ENCODE data around the gene NUDT16L1.
"Not testable (repeated sequence)": the region's sequence is repeated elsewhere in the genome, so short reads cannot be mapped to it uniquely, and the experiment has no call there.

Gene NUDT16L1

DNA sequence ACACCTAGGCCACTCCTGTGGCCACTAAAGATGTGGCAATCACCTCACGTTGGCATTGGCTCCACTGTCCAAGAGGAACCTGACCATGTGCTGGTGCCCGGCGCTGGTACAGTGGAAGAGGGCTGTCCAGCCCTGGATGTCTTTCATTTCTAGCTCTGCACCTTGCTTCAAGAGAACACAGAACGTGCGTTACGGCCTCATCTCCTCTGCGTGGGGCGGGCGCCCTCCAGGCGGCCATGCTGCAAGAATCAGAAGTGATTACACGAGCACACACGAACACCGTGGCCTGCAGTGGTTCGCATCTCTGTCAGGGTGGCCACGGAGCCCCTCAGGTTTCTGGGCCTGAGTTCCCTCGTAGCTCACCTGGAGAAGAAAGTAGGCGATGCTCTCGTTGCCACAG, 33.3 kb downstream of the NUDT16L1 start:
- DNase-seq = no peak

GRCh38 chr16:4728676-4729075, 35.3 kb downstream of the NUDT16L1 start:
- no peak for DNase-seq

GRCh38 chr16:4729876-4730275, 36.5 kb downstream of the NUDT16L1 start:
- no peak for DNase-seq

DNA sequence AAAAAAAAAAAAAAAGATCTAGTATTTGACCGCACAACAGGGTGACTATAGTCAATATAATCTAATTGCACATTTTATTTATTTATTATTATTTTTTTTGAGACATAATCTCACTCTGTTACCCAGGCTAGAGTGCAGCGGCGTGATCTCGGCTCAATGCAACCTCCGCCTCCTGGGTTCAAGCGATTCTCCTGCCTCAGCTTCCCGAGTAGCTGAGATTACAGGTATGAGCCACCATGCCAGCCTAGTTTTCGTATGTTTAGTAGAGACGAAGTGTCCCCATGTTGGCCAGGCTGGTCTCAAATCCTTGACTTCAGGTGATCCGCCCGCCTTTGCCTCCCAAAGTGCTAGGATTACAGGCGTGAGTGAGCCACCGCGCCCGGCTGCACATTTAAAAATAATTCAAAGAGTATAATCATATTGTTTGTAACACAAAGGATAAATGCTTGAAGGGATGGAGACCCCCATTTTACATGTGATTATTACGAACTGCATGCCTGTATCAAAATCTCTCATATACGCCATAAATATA, 39.9 kb downstream of the NUDT16L1 start:
- no peak for DNase-seq

GRCh38 chr16:4733747-4734062, 40.3 kb downstream of the NUDT16L1 start:
- DNase-seq = no peak

GRCh38 chr16:4734063-4734729, 40.8 kb downstream of the NUDT16L1 start, which contains the start of the genes ANKS3 and DNAAF8:
TSS of gene ANKS3 (minus strand) at chr16:4734271. CDS start at chr16:4730149, 4,122 bp downstream.
TSS of gene DNAAF8 (plus strand) at chr16:4734537. CDS start at chr16:4736515, 1,978 bp downstream.
- peak; percentile 85 for DNase-seq

DNA sequence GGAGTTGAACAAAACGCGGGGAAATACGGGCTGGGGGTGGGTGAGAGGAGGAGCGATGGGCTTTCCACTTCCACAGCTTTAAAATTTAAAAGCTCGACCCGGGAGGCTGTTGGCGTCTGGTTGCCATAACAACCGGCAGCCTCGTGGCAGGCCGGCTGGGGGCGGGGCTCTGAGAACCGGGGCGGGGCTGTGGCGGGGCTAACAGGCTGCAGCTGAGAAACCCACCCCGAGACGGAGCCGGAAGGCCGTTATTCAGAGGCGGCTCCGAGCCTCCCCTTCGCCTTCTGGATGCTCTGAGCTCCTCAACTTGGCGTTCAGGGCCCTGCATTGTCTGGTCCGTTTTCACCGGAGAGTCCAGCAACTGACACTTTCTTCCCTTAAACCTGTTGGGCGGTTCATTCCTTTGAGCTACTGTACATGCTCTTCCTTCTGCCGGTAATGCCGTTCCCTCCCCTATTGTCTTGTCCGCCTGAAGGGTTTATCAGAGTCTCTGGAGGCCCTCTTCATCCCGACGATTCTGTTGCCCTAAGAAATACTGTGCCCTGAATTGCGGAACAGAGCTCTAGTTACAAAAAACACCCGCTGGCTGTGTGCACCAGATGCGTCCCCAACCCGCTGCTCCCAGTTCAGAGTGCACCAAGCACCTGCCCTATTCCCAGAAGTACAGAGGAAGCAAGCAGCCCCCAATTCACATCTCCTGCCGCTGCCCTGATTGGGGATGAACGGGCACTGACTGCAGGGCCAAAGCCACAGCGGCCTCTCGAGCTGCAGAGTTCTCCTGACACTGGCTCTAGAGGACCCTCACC, 41.6 kb downstream of the NUDT16L1 start:
- DNase-seq = peak; percentile 37

DNA sequence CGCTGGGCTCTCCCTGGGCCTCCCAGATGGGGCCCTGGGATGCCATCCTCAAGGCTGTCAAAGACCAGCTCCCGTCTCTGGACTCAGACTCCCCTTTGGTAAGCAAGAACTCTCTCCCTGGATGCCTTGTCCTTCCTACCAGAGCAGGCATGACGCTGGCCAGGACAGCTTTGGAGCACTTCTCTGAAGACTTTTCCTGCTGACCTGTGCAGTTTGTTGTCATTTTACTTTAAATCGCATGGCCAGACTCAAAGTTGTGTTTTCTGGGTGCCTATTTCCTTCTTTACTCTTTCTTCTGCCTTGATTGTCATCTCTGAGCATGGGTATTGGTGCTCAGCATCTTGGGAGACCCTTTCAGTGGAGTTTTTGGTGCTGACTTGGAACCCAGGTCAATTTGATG, 43.2 kb downstream of the NUDT16L1 start:
- no peak for DNase-seq

GRCh38 chr16:4737545-4737944, 44.2 kb downstream of the NUDT16L1 start:
- DNase-seq = no peak

DNA sequence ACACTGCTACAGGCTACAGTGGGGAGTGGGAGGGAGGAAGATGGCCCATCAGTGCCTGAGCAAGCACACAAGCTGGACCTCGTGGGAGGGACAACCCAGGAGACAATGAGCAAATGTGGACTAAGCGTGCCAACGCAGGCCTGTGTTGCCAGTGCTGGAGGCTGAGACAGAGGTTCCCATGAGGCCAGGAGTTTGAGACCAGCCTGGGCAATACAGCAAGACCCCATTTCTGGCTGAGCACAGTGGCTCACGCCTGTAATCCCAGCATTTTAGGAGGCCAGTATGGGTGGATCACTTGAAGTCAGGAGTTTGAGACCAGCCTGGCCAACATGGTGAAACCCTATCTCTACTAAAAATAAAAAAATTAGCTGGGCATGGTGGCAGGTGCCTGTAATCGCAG, 45.0 kb downstream of the NUDT16L1 start:
- DNase-seq = not testable (repeated sequence)

- no peak for DNase-seq
Observed at GRCh38 chr16:4743226-4743878, 50.0 kb downstream of the NUDT16L1 start.

- DNase-seq = no peak
Observed at GRCh38 chr16:4744555-4745273, 51.4 kb downstream of the NUDT16L1 start.

DNA sequence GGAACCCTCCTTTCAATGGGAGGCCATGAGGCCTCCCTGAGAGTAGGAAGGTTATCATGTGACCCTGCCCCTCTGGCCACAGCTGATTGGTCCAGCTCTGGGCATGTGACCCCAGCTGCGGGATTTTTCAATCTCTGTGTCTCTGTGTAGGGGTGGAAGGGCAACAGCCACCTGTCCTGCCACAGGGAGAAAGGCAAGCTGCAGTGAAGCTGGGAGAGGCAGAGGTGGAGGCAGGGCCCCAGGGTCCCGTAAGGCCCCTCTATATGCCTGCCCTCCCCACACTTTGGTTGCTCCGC, 51.9 kb downstream of the NUDT16L1 start:
- no peak for DNase-seq
